Fibroblast of peridontal ligament (primary cell): ENCODE data around the gene MRPL30.
"Not testable (repeated sequence)": the region's sequence is repeated elsewhere in the genome, so short reads cannot be mapped to it uniquely, and the experiment has no call there.

Source experiments
- DNase-seq: peaks from one replicate; pipeline ENCODE4 v3.0.0-alpha.2; 2010; ENCODE audit errors: extremely low read depth

The MRPL30 gene

DNA sequence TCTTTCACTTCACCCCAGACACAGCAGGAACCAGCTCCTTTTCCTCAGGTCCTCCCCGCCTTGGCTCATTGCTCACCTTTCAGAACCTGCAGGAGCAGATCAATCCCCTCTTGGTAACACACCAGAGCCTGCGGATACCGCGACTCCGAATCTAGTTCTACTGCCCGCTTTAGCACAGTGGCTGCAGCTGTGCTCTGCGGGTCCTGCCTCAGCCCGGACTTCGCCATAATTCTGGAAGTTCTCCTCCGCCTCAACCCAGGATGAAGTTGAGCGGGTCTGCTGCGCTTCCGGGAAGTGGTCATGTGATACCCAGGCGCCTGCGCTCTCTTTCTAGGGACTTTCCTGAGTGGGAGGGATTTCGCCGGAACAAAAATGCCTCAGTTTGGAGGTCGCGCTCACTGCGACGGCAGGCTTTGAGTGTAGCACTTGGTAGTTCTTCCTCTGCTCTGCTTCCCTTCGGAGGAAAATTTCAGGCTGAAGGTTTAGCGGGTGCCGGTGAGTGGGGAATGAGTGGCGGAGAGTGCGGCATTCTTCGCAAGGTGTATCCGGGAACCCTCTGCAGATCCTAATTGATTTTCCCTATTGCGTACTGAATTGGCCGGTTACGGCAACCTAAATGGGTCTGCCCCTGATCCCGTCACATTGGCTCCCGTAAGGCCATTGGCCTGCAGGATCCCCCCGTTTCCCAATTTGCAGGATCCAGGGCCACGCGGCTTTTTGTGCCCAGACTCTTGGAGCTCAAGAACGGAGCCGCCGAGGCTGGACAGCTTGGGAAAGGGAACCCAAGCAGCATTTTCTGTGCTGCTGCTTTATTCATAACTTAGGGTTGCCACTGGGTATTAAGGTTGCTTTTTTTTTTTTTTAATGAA lies at the start of gene MRPL30, which contains the start of gene MITD1:
MRPL30 (plus strand) TSS at position 430 of the 869 bp plus-strand sequence. CDS start 5,020 bp downstream, outside the sequence.
MITD1 (minus strand) TSS at position 304 of the 869 bp plus-strand sequence; CDS start at position 227, 77 bp downstream.
- peak; percentile 98 for DNase-seq

GRCh38 chr2:99135044-99135556 lies 45.9 kb upstream of the MRPL30 start:
- DNase-seq: not testable (repeated sequence)

DNA sequence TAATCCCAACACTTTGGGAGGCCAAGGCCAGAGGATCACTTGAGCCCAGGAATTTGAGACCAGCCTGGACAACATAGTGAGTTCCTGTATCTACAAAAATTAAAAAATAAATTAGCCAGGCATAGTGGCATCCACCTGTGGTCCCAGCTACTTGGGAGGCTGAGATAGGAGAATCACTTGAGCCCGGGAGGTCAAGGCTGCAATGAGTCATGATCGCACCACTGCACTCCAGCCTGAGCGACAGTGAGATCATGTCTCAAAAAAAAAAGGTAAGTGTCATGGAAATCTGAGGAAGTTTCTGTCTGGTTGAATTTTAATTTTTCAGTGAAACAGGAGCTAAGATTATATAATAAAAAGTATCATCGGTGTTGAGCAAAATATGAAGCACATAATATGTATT lies 42.0 kb upstream of the MRPL30 start:
- DNase-seq: no peak

DNA sequence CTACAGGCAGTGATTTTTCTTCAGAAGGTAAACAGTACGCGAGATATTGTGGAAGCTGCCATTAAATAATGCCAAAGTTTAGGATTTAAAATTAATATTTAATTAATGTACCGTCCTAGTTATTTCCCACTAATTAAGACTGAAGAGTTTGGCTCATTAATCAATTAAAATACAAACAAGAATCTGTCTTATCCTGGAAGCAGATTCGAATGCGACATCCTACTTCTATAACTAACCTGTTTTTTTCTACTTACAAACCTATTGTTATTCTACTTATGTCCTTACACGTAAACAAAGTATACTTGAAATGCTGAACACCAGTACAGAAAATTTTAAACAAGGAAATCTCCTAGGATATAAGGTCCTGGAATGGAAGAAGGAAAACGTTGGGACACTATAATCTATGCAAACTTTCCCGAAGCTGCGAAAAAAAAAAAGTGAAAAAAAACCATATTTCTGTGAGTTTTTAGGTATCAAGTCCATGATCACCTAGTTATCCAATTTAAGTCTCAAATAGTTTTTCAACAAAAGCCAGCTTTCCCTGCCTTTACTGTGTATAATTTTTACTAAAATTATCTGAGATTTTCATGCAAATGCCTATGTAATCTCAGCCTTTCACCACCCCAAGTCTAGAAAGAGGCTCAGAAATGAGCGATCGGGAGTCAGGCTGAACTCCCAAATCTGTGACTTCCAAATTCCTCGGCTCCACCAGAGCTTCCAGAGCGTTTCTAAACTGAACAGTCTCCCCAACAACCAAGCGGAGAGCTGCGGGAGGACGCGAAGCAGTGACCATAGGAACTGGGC lies 40.7 kb upstream of the MRPL30 start:
- DNase-seq: peak; percentile 40

- no peak for DNase-seq
Measured at GRCh38 chr2:99140860-99141109, 40.2 kb upstream of the MRPL30 start.

- DNase-seq: peak; percentile 65
Measured at GRCh38 chr2:99141110-99142108, 39.6 kb upstream of the MRPL30 start, which contains the start of gene C2orf15. TSS of gene C2orf15 (plus strand) at chr2:99141707. CDS start at chr2:99150559, 8,852 bp downstream.

- peak; percentile 10 for DNase-seq
Measured at GRCh38 chr2:99150706-99151105, 30.3 kb upstream of the MRPL30 start.

- DNase-seq: no peak
Measured at GRCh38 chr2:99152199-99152895, 28.6 kb upstream of the MRPL30 start.

- peak; percentile 41 for DNase-seq
Measured at GRCh38 chr2:99153921-99154604, 26.9 kb upstream of the MRPL30 start.

- DNase-seq: peak; percentile 84
Measured at GRCh38 chr2:99154643-99155536, 26.1 kb upstream of the MRPL30 start, which contains the start of the genes LIPT1 and TSGA10. TSS of gene LIPT1 (plus strand) at chr2:99154967. CDS start at chr2:99161958, 6,991 bp downstream. TSS of gene TSGA10 (minus strand) at chr2:99154942. CDS start at chr2:99109439, 45,503 bp downstream.

DNA sequence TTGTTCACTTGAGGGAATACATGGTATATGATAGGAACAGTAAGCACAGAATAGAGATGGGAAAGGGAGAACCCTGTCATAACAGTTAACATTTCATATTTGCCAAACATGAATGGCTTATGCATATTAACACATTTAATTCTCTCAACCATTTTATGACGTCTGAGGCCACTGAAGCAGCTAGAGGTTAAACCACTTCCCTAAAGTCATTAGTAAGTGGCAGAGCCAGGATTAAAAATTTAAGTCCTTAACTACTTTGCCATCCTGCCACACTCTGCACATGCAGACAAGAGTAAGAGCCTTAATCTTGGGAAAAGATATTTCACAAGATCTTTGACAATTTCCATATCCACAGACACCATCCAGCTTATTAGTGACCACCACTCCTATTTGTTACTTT lies 24.1 kb upstream of the MRPL30 start:
- no peak for DNase-seq

- no peak for DNase-seq
Measured at GRCh38 chr2:99158599-99158998, 22.4 kb upstream of the MRPL30 start.

- DNase-seq: no peak
Measured at GRCh38 chr2:99159594-99159993, 21.4 kb upstream of the MRPL30 start.

GRCh38 chr2:99166218-99166617 lies 14.8 kb upstream of the MRPL30 start:
- no peak for DNase-seq

GRCh38 chr2:99169534-99169933 lies 11.4 kb upstream of the MRPL30 start:
- DNase-seq: no peak

- no peak for DNase-seq
Measured at GRCh38 chr2:99171377-99172140, 9.4 kb upstream of the MRPL30 start.

DNA sequence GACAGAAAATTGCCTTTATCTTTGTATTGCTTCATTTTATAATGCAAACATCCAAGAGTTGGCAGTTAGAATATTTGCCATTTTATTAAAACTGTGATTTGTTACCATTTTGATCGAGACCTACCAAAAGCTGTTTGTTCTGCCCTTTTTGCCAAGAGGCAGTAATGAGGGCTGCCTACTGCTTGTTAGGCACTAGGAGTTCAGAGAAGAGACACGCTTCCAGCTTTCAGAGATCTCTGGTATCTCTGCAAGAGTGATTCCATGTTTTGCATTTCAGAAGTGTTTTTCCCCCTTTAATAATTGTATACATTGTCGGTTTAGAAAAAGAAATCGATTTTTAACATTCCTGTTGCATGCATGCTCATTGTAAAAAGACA lies 628 bp downstream of the MRPL30 start:
- DNase-seq: peak; percentile 9

- DNase-seq: no peak
Measured at GRCh38 chr2:99183025-99183424, 2.0 kb downstream of the MRPL30 start.
